RWPE1 (cell line): ENCODE data around the gene CDKAL1.

ENCODE experiments used
- CTCF ChIA-PET: fragments of 350-600 bp; sonication (Branson Sonifier 250); formaldehyde crosslinking; extraction: SDS; loops from one replicate; lab custom pipeline; 2021; lab: Yijun Ruan, JAX
- POLR2A ChIA-PET: fragments of 400-600 bp; formaldehyde crosslinking; extraction: SDS; loops from one replicate; lab custom pipeline; 2020; ENCODE audit warnings: antibody characterized with exemption; ENCODE audit not compliant: low non-redundant PET; lab: Yijun Ruan, JAX
- DNase-seq: peaks from one replicate; pipeline ENCODE4 v3.0.0; 2012; ENCODE audit warnings: low spot score
- H3K27ac ChIP-seq: fragments of 450-650 bp; 2 replicates; pipeline ENCODE4 v1.5.1; 2017
- TF ChIP-seq, protein P1 (sequence below): fragments of 450-650 bp; conservative IDR thresholded peaks from 2 replicates; pipeline ENCODE4 v1.5.1; 2017; ENCODE audit warnings: low read depth, mild to moderate bottlenecking

CDKAL1 gene

DNA sequence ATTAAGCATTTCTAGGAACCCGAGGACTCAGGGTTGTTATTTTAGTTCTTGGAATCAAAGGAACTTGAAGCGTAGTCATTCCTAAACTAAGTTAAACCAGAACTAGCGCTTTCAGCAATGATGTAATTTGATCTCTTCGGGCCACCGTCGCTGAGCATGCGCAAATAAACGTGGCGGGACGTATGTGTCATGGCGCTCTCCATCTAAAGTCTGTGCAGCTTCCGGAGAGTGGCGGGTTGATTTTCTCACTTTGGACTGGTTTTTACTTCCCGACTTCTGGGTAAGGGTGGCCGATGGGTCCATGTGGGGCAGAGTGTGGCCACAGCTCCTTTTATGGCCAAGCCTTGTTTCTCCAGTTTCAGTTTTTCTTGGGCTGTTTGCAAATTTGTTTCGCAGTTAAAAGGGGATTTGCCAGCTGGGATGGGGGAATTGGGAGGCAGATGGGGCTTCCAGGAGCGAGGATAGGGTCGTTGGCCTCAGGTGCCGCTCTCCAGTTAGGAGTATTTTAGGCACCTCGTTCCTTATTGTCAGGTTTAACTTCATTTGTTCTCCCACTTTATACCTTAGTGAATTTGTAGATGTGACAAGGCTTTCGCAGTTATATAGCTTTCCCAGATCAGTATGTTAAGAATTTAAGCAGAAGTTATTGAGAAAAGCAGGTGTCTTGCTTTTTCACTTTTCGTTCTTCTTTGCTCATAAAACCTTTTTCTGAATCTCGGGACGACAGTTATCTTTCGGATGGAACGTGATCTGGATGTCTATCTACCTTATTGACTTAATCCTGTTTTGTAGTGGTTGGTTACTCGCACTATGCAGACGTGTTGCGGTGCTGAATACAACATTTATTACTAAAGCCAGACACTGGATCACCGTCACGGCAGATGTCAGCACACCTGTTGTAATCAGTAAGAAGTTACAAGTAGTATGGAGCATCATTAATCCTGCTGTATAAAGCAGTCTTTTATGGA is at the start of gene CDKAL1:
Gene CDKAL1 (plus strand): TSS at position 163 of the 968 bp plus-strand sequence. CDS start 11,894 bp downstream, outside the sequence.
- TF ChIP-seq, protein P1, sequence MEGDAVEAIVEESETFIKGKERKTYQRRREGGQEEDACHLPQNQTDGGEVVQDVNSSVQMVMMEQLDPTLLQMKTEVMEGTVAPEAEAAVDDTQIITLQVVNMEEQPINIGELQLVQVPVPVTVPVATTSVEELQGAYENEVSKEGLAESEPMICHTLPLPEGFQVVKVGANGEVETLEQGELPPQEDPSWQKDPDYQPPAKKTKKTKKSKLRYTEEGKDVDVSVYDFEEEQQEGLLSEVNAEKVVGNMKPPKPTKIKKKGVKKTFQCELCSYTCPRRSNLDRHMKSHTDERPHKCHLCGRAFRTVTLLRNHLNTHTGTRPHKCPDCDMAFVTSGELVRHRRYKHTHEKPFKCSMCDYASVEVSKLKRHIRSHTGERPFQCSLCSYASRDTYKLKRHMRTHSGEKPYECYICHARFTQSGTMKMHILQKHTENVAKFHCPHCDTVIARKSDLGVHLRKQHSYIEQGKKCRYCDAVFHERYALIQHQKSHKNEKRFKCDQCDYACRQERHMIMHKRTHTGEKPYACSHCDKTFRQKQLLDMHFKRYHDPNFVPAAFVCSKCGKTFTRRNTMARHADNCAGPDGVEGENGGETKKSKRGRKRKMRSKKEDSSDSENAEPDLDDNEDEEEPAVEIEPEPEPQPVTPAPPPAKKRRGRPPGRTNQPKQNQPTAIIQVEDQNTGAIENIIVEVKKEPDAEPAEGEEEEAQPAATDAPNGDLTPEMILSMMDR, result no peak
- ChIA-PET CTCF (interaction anchor here (0.6 kb wide), 1 partner anchor 1054 kb away, joined by 4 read pairs; no protein-coding TSS in a partner anchor), POLR2A (no interaction called here)
- DNase-seq, result peak; percentile 73
- H3K27ac ChIP-seq, result peak within 1 kb of the TSS; percentile 81

DNA sequence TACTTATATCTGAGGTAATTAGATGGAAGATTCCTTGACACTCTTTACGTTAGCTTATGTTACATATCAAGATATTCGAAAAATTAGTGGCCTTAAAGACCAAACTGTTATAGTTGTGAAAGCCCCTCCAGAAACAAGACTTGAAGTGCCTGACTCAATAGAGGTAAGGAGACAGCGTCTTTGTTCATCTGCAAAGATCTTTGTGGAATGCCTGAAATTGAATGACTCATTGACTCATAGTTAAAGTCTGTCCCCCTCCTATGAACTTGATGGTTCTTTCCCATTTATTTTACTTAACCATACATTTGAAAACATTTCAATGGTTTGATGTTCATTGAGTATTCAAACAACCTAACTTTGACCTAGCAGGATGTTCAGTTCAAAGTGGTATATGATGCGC is 47.6 kb upstream of the CDKAL1 start:
- TF ChIP-seq, protein P1, result no peak
- ChIA-PET POLR2A (no interaction called here), CTCF (interaction anchor here (0.6 kb wide), 1 partner anchor 1959 kb away, joined by 4 read pairs; no protein-coding TSS in a partner anchor)
- DNase-seq, result no peak
- no peak overlapping the region for H3K27ac ChIP-seq

DNA sequence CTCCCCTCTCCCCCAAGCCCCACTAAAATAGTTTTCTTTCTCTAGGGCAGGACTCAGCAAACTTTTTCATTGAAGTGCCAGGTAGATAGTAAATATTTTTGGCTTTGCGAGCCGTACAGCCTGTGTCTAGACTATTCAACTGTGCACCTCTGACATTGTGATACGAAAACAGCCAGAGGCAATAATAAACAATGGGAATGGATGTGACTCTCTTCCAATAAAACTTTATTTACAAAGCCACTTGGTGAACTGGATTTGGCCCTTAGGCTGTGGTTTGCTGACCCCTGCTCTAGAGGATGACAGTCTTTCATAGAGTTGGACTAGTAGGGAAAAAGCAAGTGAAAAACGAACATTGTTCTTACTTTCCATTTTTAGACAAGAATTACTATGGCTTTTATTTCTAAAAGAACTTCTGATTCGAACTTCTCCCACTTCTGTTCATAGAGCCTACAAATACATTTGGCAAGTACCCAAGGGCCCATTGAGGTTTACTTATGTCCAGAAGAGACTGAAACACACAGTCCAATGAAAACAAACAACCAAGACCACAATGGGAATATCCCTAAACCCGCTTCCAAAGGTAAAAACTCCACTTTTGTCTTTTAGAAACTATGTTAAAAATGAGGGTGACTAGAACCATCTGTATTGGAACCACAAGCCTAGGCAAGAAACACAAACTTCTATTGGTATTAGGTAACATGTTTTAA is 46.4 kb upstream of the CDKAL1 start:
- no peak for DNase-seq
- POLR2A ChIA-PET, result no interaction called here
- TF ChIP-seq, protein P1, result no peak
- CTCF ChIA-PET, result no interaction called here
- H3K27ac ChIP-seq, result no peak overlapping the region

DNA sequence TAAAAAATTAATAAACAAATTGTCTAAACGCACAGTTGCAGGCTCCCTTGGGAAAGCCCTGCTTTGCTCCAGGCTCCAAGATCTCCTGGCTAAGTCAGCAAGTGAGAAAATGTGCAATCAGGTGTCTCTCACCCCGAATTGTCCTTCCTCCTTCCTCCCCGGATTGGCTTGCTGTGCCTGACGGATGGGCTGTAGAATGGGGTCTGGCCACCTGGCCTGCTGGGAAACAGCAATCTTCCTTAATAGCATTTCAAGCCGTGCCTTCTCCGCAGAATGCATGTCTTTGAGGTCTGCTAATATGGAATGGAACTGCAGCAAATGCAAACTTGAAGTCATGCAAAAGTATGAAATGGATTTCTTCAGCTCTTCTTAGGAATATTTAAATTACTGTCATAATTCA is 43.7 kb upstream of the CDKAL1 start:
- TF ChIP-seq, protein P1, result no peak
- DNase-seq, result no peak
- H3K27ac ChIP-seq, result no peak overlapping the region
- CTCF ChIA-PET, result no interaction called here
- POLR2A ChIA-PET, result no interaction called here

DNA sequence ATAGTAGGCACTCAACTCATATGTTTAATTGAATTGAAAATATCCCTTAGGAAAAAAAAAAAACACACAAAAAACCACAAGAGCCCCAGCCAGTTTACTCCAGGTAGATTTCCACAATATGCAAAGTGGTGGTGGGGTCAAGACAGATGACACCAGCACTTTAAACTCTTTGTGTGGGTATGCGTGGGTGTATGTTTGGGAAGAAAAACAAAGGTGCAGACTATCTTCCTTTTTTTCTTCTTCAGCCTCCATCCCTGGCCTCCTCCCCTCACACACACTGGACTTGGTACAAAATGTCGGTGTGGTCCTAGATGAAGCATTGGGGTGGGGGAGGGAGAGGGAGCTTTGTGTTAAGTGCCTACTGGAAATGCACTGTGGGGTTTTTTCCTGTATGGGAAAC is 42.2 kb upstream of the CDKAL1 start:
- POLR2A ChIA-PET, result no interaction called here
- CTCF ChIA-PET, result no interaction called here
- DNase-seq, result no peak

More for the DNA sequence above, 42.2 kb upstream of the CDKAL1 start:
- TF ChIP-seq, protein P1, result no peak
- H3K27ac ChIP-seq, result no peak overlapping the region
